Heart left ventricle (tissue), 16 donors: ENCODE measurements around the gene MAP4K4. TPM values are rescaled to one million over a fixed set of nuclear protein-coding genes. Genes with fewer than 3 reads are reported as not detected.

Experiments
- ATAC-seq, 4 donors: fragments of 200-7000 bp; cut with Tn5 transposase; one replicate each; pipeline ENCODE4 v1.9.1; 2020 to 2022; ENCODE audit warnings: moderate library complexity in 4 of 4, mild to moderate bottlenecking in 3 of 4, moderate number of reproducible peaks in 1 of 4
- DNase-seq, 5 donors: peaks; one replicate each; pipeline ENCODE4 v3.0.0-alpha.2; 2020
- H3K27ac ChIP-seq, 12 donors: fragments of 200-600 bp; sonication (generic) in 4 of 12; one replicate each; pipeline versions ENCODE4 v1.5.0 to v1.8.0; 2016 to 2022; ENCODE audit warnings: mild to moderate bottlenecking in 2 of 12
- H3K27me3 ChIP-seq, 9 donors: fragments of 200-600 bp; sonication (generic) in 2 of 9; one replicate each; pipeline versions ENCODE4 v1.5.1 to v1.8.0; 2016 to 2022; ENCODE audit warnings: mild to moderate bottlenecking in 3 of 9
- H3K36me3 ChIP-seq, 9 donors: fragments of 200-600 bp; sonication (generic) in 2 of 9; one replicate each; pipeline versions ENCODE4 v1.5.0 to v1.8.0; 2018 to 2022; ENCODE audit warnings: mild to moderate bottlenecking in 2 of 9
- H3K4me1 ChIP-seq, 12 donors: fragments of 200-600 bp; sonication (generic) in 4 of 12; one replicate each; pipeline versions ENCODE4 v1.5.0 to v1.8.0; 2016 to 2022; ENCODE audit warnings: mild to moderate bottlenecking in 3 of 12
- H3K4me3 ChIP-seq, 12 donors: fragments of 200-600 bp; sonication (generic) in 4 of 12; one replicate each; pipeline versions ENCODE4 v1.5.0 to v1.8.0; 2017 to 2022; ENCODE audit warnings: mild to moderate bottlenecking in 9 of 12, moderate library complexity in 4 of 12
- H3K9me3 ChIP-seq, 12 donors: fragments of 200-600 bp; sonication (generic) in 4 of 12; one replicate each; pipeline versions ENCODE4 v1.5.0 to v1.8.0; 2016 to 2022; ENCODE audit warnings: mild to moderate bottlenecking in 1 of 12
- POLR2A ChIP-seq, 2 donors: fragments of 450-650 bp; IDR thresholded peaks; one replicate each; pipeline ENCODE4 v1.6.1; 2017; ENCODE audit warnings: antibody characterized with exemption in 2 of 2, mild to moderate bottlenecking in 2 of 2, moderate library complexity in 2 of 2
- WGBS, 4 donors: extraction: QIAGEN DNeasy Blood & Tissue Kit in 2 of 4; methylation state at CpG; one replicate each; pipeline versions ENCODE4 v1.1.5 to v1.1.7; 2013 to 2018; 5-methylcytosine and 5-hydroxymethylcytosine counted together
- intact Hi-C, 10 donors: fragments of 100-400 bp; cut with DNase I; formaldehyde crosslinking; loops; one replicate each; pipeline versions ENCODE4 v1.11.1 to v1.14.2; 2022
- polyA plus RNA-seq, 2 donors: library from polyadenylated mRNA; stranded (reverse); fragments of 200-250 nt; gene quantifications; one replicate each; pipeline ENCODE4 v1.2.3, GENCODE V29; 2013
- total RNA-seq, 9 donors: library from RNA; depleted of rRNA in 2 of 9; stranded (reverse); fragments of >200 nt in 2 of 9; fragmentation: NEBNext Ultra II Directional in 3 of 9; extraction: Animal tissue kit (Norgen Biotek cat#: 25700) in 3 of 9; gene quantifications; one replicate each; pipeline versions ENCODE4 v1.1.0 to v1.2.4, GENCODE V29; 2016 to 2023
- TF ChIP-seq, protein P1 (sequence below), 12 donors: fragments of 200-600 bp; sonication (generic) in 4 of 12; IDR thresholded peaks; one replicate each; pipeline versions ENCODE4 v1.5.0 to v1.8.0; 2018 to 2022; ENCODE audit warnings: antibody characterized with exemption in 12 of 12, mild to moderate bottlenecking in 5 of 12
- donor health status: ischemic (EF 13 %, LVEDD 7.1; RV severe dilation, severe dysfunction).
- donor health status: healthy with polysubstance abuse.
- donor health status: DM: no; HTN: yes; CAD: no.
- donor health status: DM: no; HTN: no; CAD: no.
- donor health status: ischemic (EF 25% LVEDD 6.9; RV normal size, moderate dysfunction).
- donor health status: ischemic (EF 25% LVEDD 5.7; RV mildly dilated, moderate dysfunction).
- donor health status: healthy.
- donor health status: DM: yes; HTN: yes; CAD: no.
- donor health status: ischemic (EF 35%, LVEDD 5.7; RV mildly dilated, moderate dysfunction).
- donor health status: nonischemic (EF 11% LVEDD 7.7; RV severe dilation, severe dysfunction).
- donor health status: DM: yes; HTN: yes; CAD: no.
- donor health status: PGD.
- donor health status: ischemic (EF 29% LVEDD 5.4; RV normal size, mild dysfunction).
- donor health status: nonischemic (EF 23%, LVEDD 6.1; RV moderate dilation, normal function).

Gene MAP4K4
- total and polyA plus RNA-seq, 11 donors: 52.7 to 192 (median 114) TPM

DNA sequence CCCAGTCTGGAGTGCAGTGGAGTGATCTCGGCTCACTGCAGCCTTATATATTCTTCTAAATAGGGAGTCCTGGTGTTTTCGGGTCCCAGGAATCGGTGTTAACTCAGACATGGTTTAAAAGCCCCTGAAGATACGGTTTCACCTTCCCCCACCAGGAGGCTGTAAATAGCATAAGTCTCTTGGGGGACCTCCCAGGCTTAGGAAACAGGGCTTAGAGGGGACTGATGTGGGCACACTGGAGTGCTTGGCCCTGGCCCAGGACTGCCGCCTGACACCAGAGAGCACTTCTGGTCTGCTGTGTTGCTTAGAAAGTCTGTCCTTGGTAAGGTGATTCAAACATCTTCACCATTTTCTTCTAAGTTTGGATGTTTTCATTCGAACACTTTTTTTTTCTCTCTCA is 39.7 kb upstream of the MAP4K4 start:
- ATAC-seq (peak in 3 of 4 donors; percentile 36 to 56 (median 37)), DNase-seq (no peak)
- Histone ChIP-seq H3K9me3 (peaks cover 0 to 6% (median 0%) of the 10 kb centered on the region in 12 donors), H3K4me3 (no peak overlapping the region), H3K27ac (peak overlapping the region in 5 of 12 donors; percentile 3 to 62 (median 18)), H3K27me3 (no peaks in the 10 kb centered on the region), H3K36me3 (no peaks in the 10 kb centered on the region), H3K4me1 (peaks cover 0 to 19% (median 7%) of the 10 kb centered on the region in 12 donors)
- intact Hi-C loops: loop anchor here in 1 of 10 donors (10.0 kb wide), 1 partner anchor 133 kb away; no protein-coding TSS in a partner anchor
- 64 to 70% (median 67%) methylated on average over 6 of the region's 6 CpGs for WGBS, 4 donors
- TF ChIP-seq, protein P1, sequence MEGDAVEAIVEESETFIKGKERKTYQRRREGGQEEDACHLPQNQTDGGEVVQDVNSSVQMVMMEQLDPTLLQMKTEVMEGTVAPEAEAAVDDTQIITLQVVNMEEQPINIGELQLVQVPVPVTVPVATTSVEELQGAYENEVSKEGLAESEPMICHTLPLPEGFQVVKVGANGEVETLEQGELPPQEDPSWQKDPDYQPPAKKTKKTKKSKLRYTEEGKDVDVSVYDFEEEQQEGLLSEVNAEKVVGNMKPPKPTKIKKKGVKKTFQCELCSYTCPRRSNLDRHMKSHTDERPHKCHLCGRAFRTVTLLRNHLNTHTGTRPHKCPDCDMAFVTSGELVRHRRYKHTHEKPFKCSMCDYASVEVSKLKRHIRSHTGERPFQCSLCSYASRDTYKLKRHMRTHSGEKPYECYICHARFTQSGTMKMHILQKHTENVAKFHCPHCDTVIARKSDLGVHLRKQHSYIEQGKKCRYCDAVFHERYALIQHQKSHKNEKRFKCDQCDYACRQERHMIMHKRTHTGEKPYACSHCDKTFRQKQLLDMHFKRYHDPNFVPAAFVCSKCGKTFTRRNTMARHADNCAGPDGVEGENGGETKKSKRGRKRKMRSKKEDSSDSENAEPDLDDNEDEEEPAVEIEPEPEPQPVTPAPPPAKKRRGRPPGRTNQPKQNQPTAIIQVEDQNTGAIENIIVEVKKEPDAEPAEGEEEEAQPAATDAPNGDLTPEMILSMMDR (IDR thresholded peaks at IDR 0.05): no peak
- TF ChIP-seq POLR2A (IDR thresholded peaks at IDR 0.05): no peak

DNA sequence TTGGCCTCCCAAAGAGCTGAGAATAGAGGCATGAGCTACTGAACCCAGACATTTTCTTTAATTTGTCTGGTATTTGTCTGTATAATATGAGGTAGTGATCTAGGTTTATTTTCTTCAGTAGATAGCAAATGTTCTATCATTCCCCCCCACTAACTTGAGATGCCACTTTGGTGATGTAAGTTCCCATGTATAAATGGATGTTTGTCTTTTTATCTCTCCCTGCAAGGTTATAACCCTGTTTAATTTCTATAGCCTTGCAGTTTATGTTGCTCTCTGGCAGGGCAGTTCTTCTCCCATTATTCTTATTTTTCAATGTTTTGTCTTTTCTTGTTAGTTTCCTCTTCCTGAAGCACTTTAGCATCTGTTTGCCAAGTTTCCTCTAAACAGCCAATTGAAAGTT is 39.1 kb upstream of the MAP4K4 start:
- no peak for DNase-seq
- peaks cover 0 to 2% (median 0%) of the 10 kb centered on the region in 12 donors for H3K9me3 ChIP-seq
- ATAC-seq: peak in 1 of 4 donors; percentile 50
- no peak for TF ChIP-seq POLR2A (IDR thresholded peaks at IDR 0.05)
- H3K4me1 ChIP-seq: peaks cover 0 to 19% (median 7%) of the 10 kb centered on the region in 12 donors
- no peaks in the 10 kb centered on the region for H3K36me3 ChIP-seq
- intact Hi-C loops: loop anchor here in 1 of 10 donors (10.0 kb wide), 1 partner anchor 134 kb away; no protein-coding TSS in a partner anchor
- peak overlapping the region in 4 of 12 donors; percentile 3 to 62 (median 10) for H3K27ac ChIP-seq
- no peaks in the 10 kb centered on the region for H3K27me3 ChIP-seq
- no peak overlapping the region for H3K4me3 ChIP-seq

DNA sequence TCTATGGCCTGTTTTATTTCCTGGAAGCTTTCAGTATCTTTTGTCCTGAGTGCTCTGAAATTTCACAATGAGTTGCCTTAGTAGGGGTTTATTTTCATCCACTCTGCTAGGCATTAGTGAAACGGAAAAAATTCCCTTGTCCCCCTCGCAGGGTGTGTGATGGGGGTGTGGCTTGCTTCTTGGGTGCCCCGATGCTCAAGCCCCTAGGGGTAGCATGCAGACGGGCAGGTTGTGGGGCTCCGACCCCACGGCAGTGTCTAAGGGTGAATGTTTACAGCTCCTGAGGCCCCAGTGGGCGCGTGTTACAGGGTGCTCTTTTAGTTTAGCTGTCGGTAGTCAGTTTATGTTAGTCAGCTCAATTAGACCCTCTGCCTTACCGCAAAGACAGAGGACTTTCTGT is 32.2 kb upstream of the MAP4K4 start:
- 89 to 93% (median 91%) methylated on average over 10 of the region's 10 CpGs for WGBS, 4 donors
- no peak for ATAC-seq

DNA sequence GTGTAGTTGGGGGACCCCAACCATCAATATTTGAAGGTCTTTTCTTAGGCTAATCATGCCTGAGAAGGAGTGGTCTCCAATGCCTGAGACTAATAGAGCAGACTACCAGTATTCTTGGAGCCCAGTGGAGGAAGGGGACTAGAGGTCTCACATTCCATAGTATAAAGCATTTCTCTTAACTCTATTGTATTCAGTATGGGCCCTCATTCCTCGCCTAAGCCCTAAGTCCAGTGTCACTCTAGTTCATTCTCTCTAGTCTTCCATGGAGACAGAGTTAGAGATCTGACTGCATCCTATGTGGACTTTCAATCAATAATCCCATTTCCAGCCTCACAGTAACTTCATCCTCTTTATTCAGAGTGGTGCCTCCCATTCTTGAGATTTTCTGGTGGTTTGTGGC is 29.7 kb upstream of the MAP4K4 start:
- Histone ChIP-seq H3K9me3 (peaks cover 0 to 14% (median 6%) of the 10 kb centered on the region in 12 donors), H3K4me1 (no peaks in the 10 kb centered on the region), H3K36me3 (no peaks in the 10 kb centered on the region), H3K27me3 (no peaks in the 10 kb centered on the region), H3K4me3 (no peak overlapping the region), H3K27ac (no peak overlapping the region)
- 91 to 100% (median 95%) methylated on average over 1 of the region's 1 CpG for WGBS, 4 donors
- TF ChIP-seq POLR2A (IDR thresholded peaks at IDR 0.05): no peak
- TF ChIP-seq, protein P1 (IDR thresholded peaks at IDR 0.05): no peak
- intact Hi-C loops: no loop called here
- ATAC-seq (no peak), DNase-seq (no peak)

More for the DNA sequence above, 32.2 kb upstream of the MAP4K4 start:
- H3K4me3 ChIP-seq: no peak overlapping the region
- no peaks in the 10 kb centered on the region for H3K9me3 ChIP-seq
- intact Hi-C loops: no loop called here
- H3K27me3 ChIP-seq: no peaks in the 10 kb centered on the region
- no peaks in the 10 kb centered on the region for H3K36me3 ChIP-seq
- H3K4me1 ChIP-seq: no peaks in the 10 kb centered on the region
- no peak overlapping the region for H3K27ac ChIP-seq
- no peak for TF ChIP-seq POLR2A (IDR thresholded peaks at IDR 0.05)
- TF ChIP-seq, protein P1 (IDR thresholded peaks at IDR 0.05): no peak
- no peak for DNase-seq

DNA sequence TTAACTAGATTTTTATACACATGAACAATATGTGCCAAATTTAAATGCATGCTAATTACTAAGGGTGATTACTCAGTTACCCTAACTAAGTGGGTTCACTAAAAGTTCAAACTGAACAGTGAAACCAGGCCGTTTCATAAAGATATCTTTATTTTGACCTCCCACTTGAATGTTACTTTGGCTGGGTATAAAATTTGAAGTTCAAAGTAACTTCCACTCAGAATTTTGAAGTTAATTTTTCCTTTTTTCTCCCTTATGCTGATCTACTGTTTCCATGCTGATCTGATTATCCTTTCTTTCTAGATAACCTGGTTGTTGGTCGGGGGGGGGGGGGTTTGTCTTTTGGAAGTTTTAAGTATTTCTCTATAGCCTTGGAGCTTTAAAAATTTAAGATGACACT is 25.5 kb upstream of the MAP4K4 start:
- Histone ChIP-seq H3K27ac (no peak overlapping the region), H3K9me3 (peaks cover 0 to 18% (median 6%) of the 10 kb centered on the region in 12 donors), H3K4me1 (no peaks in the 10 kb centered on the region), H3K36me3 (no peaks in the 10 kb centered on the region), H3K27me3 (no peaks in the 10 kb centered on the region), H3K4me3 (no peak overlapping the region)
- DNase-seq: no peak
- ATAC-seq: no peak
- TF ChIP-seq, protein P1 (IDR thresholded peaks at IDR 0.05): no peak
- no peak for TF ChIP-seq POLR2A (IDR thresholded peaks at IDR 0.05)
- 46 to 62% (median 54%) methylated on average over 2 of the region's 2 CpGs for WGBS, 4 donors
- intact Hi-C loops: no loop called here
